Activated T-helper 2 cell treated with anti-CD3 and anti-CD28 coated beads, Interferon-gamma antibody, Interleukin-2, Interleukin-4, amounts not matched to agents 10 μg/mL and 5 μg/mL and 100 μg/mL, durations not matched to agents 14 hours and 24 hours and 36 hours (primary cell): ENCODE results near the gene TGM1. TPM values are rescaled to one million over a fixed set of nuclear protein-coding genes. Genes with fewer than 3 reads are reported as not detected.

ENCODE experiments used
- DNase-seq: peaks from one replicate; pipeline ENCODE4 v3.0.0; 2021; ENCODE audit warnings: low spot score
- H3K27ac Mint-ChIP-seq: one replicate; pipeline ENCODE4 v1.8.0; 2021; ENCODE audit warnings: mixed read lengths
- H3K27me3 Mint-ChIP-seq: one replicate; pipeline ENCODE4 v1.8.0; 2021; ENCODE audit warnings: low read depth, mixed read lengths
- H3K36me3 Mint-ChIP-seq: one replicate; pipeline ENCODE4 v1.8.0; 2021; ENCODE audit warnings: low read depth, mixed read lengths
- H3K4me1 Mint-ChIP-seq: one replicate; pipeline ENCODE4 v1.8.0; 2021; ENCODE audit warnings: low read depth, mixed read lengths
- H3K4me3 Mint-ChIP-seq: one replicate; pipeline ENCODE4 v1.8.0; 2021; ENCODE audit warnings: low read depth, mild to moderate bottlenecking, moderate library complexity, mixed read lengths
- H3K9me3 Mint-ChIP-seq: one replicate; pipeline ENCODE4 v1.8.0; 2021; ENCODE audit warnings: mixed read lengths
- intact Hi-C: fragments of 100-400 bp; cut with micrococcal nuclease; formaldehyde crosslinking; loops from one replicate; pipeline ENCODE4 v1.15.1; 2023
- total RNA-seq: library from RNA; stranded (reverse); gene quantifications from 2 replicates; pipeline ENCODE4 v1.2.3, GENCODE V29; 2022

TGM1 gene
- total RNA-seq, 1 donor from 2014 or later: 3.4 TPM

DNA sequence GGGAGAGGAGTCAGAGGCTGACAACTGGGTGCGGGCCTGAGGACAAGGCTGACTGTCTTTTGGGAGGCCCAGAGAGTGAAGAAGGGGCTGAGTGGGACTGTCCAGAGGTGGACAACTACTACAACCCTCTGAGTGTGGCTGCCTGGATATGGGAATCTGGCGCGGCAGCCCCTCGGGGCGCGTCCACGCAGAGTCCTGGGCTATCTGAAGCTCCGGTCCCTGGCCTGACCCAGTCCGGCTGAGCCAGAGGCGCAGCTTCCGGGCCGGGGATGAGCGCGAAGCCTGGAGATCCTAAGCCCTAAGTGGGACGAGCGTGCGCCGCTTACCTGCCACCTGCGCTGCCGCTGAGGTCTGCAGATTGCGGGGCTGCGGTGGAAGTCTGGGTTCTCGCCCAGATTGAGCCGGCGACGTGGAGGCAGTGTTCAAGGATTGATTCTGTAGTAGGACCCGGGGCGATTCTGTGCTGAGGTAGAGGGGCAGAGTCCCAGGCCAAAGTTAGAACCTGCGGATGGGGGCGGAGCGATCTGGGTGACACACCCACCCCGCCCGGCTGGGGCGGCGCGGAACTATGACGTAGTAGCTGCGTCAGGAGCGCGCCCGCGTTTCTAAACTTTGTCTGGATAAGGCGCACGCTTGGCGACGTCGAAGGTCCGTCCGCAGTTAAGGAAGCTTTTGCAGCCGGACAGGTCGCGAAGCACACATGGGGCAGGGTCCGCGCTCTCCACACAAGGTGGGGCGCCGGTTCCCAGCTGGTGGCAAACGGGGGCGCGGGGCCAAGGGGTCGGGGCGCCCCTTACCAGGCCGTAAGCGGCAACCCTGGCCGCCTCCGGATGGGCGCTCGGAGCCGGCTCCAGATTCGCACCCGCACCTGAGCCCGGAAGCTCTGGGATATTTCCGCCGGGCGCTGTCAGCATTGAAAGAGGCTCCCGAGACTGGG is 36.5 kb upstream of the TGM1 start, which contains the start of the genes DHRS1 and NOP9:
TSS of gene DHRS1 (minus strand) at position 526 of the 937 bp plus-strand sequence. CDS start 674 bp downstream, outside the sequence.
TSS of gene NOP9 (plus strand) at position 596 of the 937 bp plus-strand sequence. CDS start at position 701, 105 bp downstream.
- Mint-ChIP-seq H3K4me3 (peak within 1 kb of the TSS; percentile 90), H3K9me3 (no peaks in the 10 kb centered on the region), H3K4me1 (peaks cover 33% of the 10 kb centered on the region), H3K36me3 (peaks cover 44% of the 10 kb centered on the region), H3K27ac (peak within 1 kb of the TSS; percentile 88), H3K27me3 (no peaks in the 10 kb centered on the region)
- DNase-seq: peak; percentile 89
- intact Hi-C loops: loop anchor here (1.0 to 5.0 kb wide), 3 partner anchors 28 to 287 kb away; partner anchors contain the start of genes MDP1 and RABGGTA

- Mint-ChIP-seq H3K27me3 (no peaks in the 10 kb centered on the region), H3K36me3 (peaks cover 38% of the 10 kb centered on the region)
- intact Hi-C loops: loop anchor here (1.0 to 5.0 kb wide), 3 partner anchors 28 to 287 kb away; partner anchors contain the start of genes MDP1 and RABGGTA
These were observed 35.9 kb upstream of the TGM1 start for GRCh38 chr14:24298892-24299254.

GRCh38 chr14:24297190-24297964 is 34.4 kb upstream of the TGM1 start:
- no peaks in the 10 kb centered on the region for H3K9me3 Mint-ChIP-seq
- intact Hi-C loops: loop anchor here (1.0 to 5.0 kb wide), 4 partner anchors 8 to 285 kb away; no protein-coding TSS in a partner anchor
- peak overlapping the region; percentile 4 for H3K4me3 Mint-ChIP-seq
- no peak for DNase-seq
- H3K4me1 Mint-ChIP-seq: peaks cover 35% of the 10 kb centered on the region
- no peaks in the 10 kb centered on the region for H3K27me3 Mint-ChIP-seq
- peaks cover 34% of the 10 kb centered on the region for H3K36me3 Mint-ChIP-seq
- H3K27ac Mint-ChIP-seq: peak overlapping the region; percentile 54

More at GRCh38 chr14:24298892-24299254, 35.9 kb upstream of the TGM1 start:
- no peak for DNase-seq
- Mint-ChIP-seq H3K4me3 (peak overlapping the region; percentile 90), H3K27ac (peak overlapping the region; percentile 88), H3K4me1 (peaks cover 33% of the 10 kb centered on the region), H3K9me3 (no peaks in the 10 kb centered on the region)

- Mint-ChIP-seq H3K27me3 (peaks cover 3% of the 10 kb centered on the region), H3K27ac (peak overlapping the region; percentile 78), H3K4me1 (peaks cover 35% of the 10 kb centered on the region), H3K9me3 (no peaks in the 10 kb centered on the region), H3K4me3 (no peak overlapping the region), H3K36me3 (peaks cover 35% of the 10 kb centered on the region)
- intact Hi-C loops: loop anchor here (1.0 to 5.0 kb wide), 5 partner anchors 7 to 284 kb away; no protein-coding TSS in a partner anchor
- DNase-seq: peak; percentile 60
These were observed 33.6 kb upstream of the TGM1 start for GRCh38 chr14:24296341-24297157.

DNA sequence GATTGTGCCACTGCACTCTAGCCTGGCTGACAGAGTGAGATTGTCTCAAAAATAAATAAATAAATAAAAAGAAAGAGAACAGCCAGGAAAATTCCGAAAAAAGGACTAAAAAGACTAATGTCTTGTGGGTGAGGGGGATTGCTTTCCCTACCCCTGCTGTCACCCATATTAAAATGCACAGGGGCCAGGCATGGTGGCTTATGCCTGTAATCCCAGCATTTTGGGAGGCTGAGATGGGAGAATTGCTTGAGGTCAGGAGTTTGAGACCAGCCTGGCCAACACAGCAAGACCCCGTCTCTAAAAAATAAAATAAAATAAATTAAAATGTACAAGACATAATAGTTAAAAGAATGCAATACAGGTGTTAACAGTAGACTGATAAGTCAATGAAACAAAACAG is 30.5 kb upstream of the TGM1 start:
- Mint-ChIP-seq H3K36me3 (peaks cover 47% of the 10 kb centered on the region), H3K4me3 (no peak overlapping the region), H3K27ac (no peak overlapping the region), H3K9me3 (no peaks in the 10 kb centered on the region), H3K4me1 (peaks cover 29% of the 10 kb centered on the region), H3K27me3 (peaks cover 6% of the 10 kb centered on the region)
- DNase-seq: no peak
- intact Hi-C loops: no loop called here

GRCh38 chr14:24292118-24292807 is 29.3 kb upstream of the TGM1 start:
- H3K9me3 Mint-ChIP-seq: no peaks in the 10 kb centered on the region
- intact Hi-C loops: no loop called here
- peaks cover 28% of the 10 kb centered on the region for H3K4me1 Mint-ChIP-seq
- peaks cover 15% of the 10 kb centered on the region for H3K27me3 Mint-ChIP-seq
- DNase-seq: no peak
- no peak overlapping the region for H3K4me3 Mint-ChIP-seq
- peaks cover 47% of the 10 kb centered on the region for H3K36me3 Mint-ChIP-seq
- no peak overlapping the region for H3K27ac Mint-ChIP-seq

DNA sequence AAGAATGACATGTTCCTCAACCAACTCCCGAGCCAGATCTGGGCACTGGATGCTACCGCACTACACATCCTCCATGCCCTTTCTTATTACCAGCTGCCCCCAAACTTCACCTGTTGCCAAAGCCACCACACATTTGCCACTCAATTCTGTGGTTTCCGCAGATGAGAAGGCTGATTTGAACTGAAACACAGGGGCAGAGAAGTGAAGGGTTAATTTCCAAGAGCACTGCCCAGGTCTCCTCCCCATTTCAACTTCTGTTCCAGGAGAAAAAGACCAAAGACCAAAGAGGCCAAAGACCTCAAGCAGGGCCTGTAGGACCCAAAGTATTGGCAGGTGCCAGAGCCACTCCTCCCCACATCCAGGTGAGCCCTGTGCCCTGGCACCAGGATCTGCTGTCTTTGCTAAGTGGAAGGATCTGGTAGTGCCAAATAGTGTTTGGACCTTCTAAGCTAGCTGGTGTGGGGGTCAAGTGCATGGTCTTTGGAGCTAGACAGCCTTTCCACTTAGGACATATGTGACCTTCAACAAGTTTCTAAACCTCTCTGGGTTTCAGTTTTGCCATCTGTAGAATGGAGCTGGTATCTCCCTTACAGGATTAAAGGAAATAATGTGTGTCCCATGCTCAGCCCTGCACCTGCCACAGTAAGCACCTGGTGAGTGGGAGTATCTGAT is 28.6 kb upstream of the TGM1 start:
- Mint-ChIP-seq H3K9me3 (no peaks in the 10 kb centered on the region), H3K27me3 (peaks cover 15% of the 10 kb centered on the region), H3K4me1 (peaks cover 21% of the 10 kb centered on the region), H3K27ac (no peak overlapping the region), H3K36me3 (peaks cover 45% of the 10 kb centered on the region), H3K4me3 (no peak overlapping the region)
- DNase-seq: no peak
- intact Hi-C loops: no loop called here

- H3K27me3 Mint-ChIP-seq: peaks cover 18% of the 10 kb centered on the region
- no peak overlapping the region for H3K4me3 Mint-ChIP-seq
- no peaks in the 10 kb centered on the region for H3K9me3 Mint-ChIP-seq
- DNase-seq: no peak
- H3K36me3 Mint-ChIP-seq: peaks cover 38% of the 10 kb centered on the region
- H3K27ac Mint-ChIP-seq: no peak overlapping the region
- intact Hi-C loops: no loop called here
- peaks cover 13% of the 10 kb centered on the region for H3K4me1 Mint-ChIP-seq
These were observed 27.8 kb upstream of the TGM1 start for GRCh38 chr14:24290746-24291145.

DNA sequence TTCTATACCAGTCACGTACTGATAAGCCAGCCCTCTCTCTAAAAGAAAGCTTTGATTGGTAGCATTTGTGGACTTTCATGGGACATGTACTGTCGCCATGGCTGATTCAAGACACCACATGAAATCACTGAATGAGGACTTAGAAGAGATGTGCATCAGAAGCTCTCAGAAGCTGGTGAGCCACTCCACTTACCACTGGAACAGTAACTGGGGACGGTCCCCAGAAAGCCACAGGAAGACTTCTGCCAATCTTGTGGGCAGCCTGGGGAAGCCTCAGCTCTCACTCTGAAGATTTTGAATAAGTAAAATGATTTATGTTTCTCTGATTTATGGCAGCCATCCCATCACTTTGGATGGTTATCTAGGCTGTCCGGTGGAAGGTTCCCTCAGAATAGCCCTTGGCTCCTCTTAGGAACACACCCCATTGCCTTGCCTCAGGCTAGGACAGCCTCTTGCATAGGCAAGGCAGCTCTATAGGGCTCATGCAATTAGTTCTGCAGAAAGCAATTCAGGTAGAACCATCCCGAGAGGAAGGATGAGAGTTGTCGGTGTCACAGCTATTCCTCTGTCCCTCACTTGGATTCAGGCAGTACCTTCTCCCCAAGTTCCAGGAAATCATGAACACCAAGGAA is 26.8 kb upstream of the TGM1 start:
- Mint-ChIP-seq H3K9me3 (no peaks in the 10 kb centered on the region), H3K4me3 (no peak overlapping the region), H3K27ac (no peak overlapping the region), H3K27me3 (peaks cover 18% of the 10 kb centered on the region), H3K4me1 (peaks cover 13% of the 10 kb centered on the region), H3K36me3 (peaks cover 35% of the 10 kb centered on the region)
- no peak for DNase-seq
- intact Hi-C loops: loop anchor here (1.0 kb wide), 2 partner anchors 8 to 15 kb away; no protein-coding TSS in a partner anchor

DNA sequence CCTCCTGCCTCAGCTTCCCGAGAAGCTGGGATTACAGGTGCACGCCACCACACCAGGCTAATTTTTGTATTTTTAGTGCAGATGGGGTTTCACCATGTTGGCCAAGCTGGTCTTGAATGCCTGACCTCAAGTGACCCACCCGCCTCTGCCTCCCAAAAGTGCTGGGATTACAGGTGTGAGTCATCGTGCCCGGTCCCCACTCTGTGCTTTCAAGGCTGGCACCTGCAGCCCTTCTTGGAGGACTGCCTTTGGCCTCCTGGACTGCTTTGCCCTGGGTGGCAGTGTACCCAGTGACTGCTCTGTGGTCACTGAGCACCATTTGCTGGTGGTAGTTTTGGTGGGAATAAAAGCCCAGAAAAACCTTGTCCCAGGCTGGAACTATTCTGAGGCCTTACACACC is 24.0 kb upstream of the TGM1 start:
- Mint-ChIP-seq H3K4me3 (no peak overlapping the region), H3K4me1 (peaks cover 11% of the 10 kb centered on the region), H3K9me3 (no peaks in the 10 kb centered on the region), H3K27me3 (peaks cover 17% of the 10 kb centered on the region), H3K27ac (no peak overlapping the region), H3K36me3 (peaks cover 23% of the 10 kb centered on the region)
- DNase-seq: no peak
- intact Hi-C loops: no loop called here

DNA sequence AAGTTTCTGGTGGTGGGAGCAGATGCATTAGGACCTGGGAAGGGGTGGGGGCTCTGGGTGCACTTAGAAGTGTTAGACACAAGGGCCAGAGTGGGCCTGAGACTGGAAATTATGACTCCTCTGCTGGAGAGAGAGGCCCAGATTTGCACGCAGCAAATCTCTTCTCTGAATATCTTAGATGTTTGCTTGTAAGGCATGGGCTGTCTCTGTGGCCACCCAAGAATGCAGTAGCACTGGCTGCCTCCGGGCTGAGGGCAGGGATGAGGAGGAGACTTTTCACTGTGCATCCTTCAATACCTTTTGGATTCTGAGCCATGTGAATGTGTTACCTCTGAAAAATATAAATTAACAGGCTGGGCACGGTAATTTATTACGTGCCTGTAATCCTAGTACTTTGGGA is 22.4 kb upstream of the TGM1 start:
- DNase-seq: no peak
- H3K4me1 Mint-ChIP-seq: peaks cover 11% of the 10 kb centered on the region
- H3K9me3 Mint-ChIP-seq: no peaks in the 10 kb centered on the region
- H3K27me3 Mint-ChIP-seq: peaks cover 18% of the 10 kb centered on the region
- intact Hi-C loops: no loop called here
- no peak overlapping the region for H3K27ac Mint-ChIP-seq
- H3K36me3 Mint-ChIP-seq: peaks cover 7% of the 10 kb centered on the region
- H3K4me3 Mint-ChIP-seq: no peak overlapping the region
